HepG2 (cell line): ENCODE results near the gene NUCB1. TPM values are rescaled to one million over a fixed set of nuclear protein-coding genes. Genes with fewer than 3 reads are reported as not detected.
A peak's percentile ranks its signal among the peaks of the same experiment; 100 is the strongest.

Experiments used
- ATAC-seq: fragments of 200-7000 bp; cut with Tn5 transposase; 3 replicates; pipeline ENCODE4 v1.9.1; 2020; ENCODE audit warnings: mild to moderate bottlenecking, moderate library complexity
- BruUV-seq: library from RNA; stranded (reverse); fragments of 400-500 nt; replicated peaks from 2 replicates; lab custom pipeline; 2021; lab: Mats Ljungman, UMichigan
- CTCF ChIA-PET: fragments of 300-600 bp; formaldehyde crosslinking; extraction: SDS; loops from one replicate; lab custom pipeline; 2021; ENCODE audit warnings: low total read pairs, inconsistent platforms, low intra/inter-chr PET ratio; lab: Yijun Ruan, JAX
- POLR2A ChIA-PET: fragments of 350-600 bp; sonication (Branson Sonifier 250); formaldehyde crosslinking; loops from one replicate; lab custom pipeline; 2020; ENCODE audit warnings: antibody characterized with exemption, inconsistent platforms; lab: Yijun Ruan, JAX
- DNase-seq: peaks from one replicate; pipeline ENCODE4 v3.0.0-alpha.2; 2015; ENCODE audit warnings: low spot score
- FAIRE-seq: peaks from 3 replicates; lab custom pipeline; 2011; peaks lifted over from hg19 to GRCh38; lab: Jason Lieb, UNC
- H2AFZ ChIP-seq: one replicate; pipeline ENCODE4 v1.6.1; 2011; ENCODE audit warnings: low read length, inconsistent platforms
- H3K27ac ChIP-seq: fragments of 300-600 bp; 3 replicates; pipeline ENCODE4 v1.8.0; 2011; ENCODE audit warnings: mixed run types, mild to moderate bottlenecking, mixed read lengths, low read length, inconsistent platforms; ENCODE audit not compliant: insufficient read depth; ENCODE audit errors: extremely low read length
- H3K27me3 ChIP-seq, 2 experiments: fragments of 200-600 bp in 1 of 2; 2 replicates in 1 of 2; 3 replicates in 1 of 2; pipeline versions ENCODE4 v1.6.0 to v1.8.0; 2011; ENCODE audit warnings: low read length in 2 of 2, mild to moderate bottlenecking in 2 of 2, moderate library complexity in 2 of 2, inconsistent platforms in 1 of 2; ENCODE audit not compliant: insufficient read depth in 2 of 2, control insufficient read depth in 1 of 2
- H3K36me3 ChIP-seq, 2 experiments: fragments of 200-600 bp in 1 of 2; replicated peaks in 1 of 2; 2 replicates in 1 of 2; 3 replicates in 1 of 2; pipeline versions ENCODE4 v1.5.1 to v1.8.0; 2011; ENCODE audit warnings: low read length in 2 of 2, inconsistent platforms in 1 of 2; ENCODE audit not compliant: insufficient read depth in 2 of 2, control insufficient read depth in 1 of 2
- H3K4me1 ChIP-seq: 2 replicates; pipeline ENCODE4 v1.5.1; 2012; ENCODE audit warnings: low read length, inconsistent platforms; ENCODE audit not compliant: insufficient read depth
- H3K4me2 ChIP-seq: 2 replicates; pipeline ENCODE4 v1.6.0; 2011; ENCODE audit warnings: low read depth, low read length, inconsistent platforms
- H3K4me3 ChIP-seq, 3 experiments: fragments of 200-600 bp in 1 of 3; sonication (generic), shearing (Covaris generic) in 1 of 3; replicated peaks in 1 of 3; 2 replicates each; pipeline ENCODE4 v1.5.1; 2011 to 2016; ENCODE audit warnings: low read length in 3 of 3, inconsistent platforms in 2 of 3, low read depth in 2 of 3, mild to moderate bottlenecking in 2 of 3, control low read depth in 1 of 3, mixed read lengths in 1 of 3; ENCODE audit not compliant: insufficient read depth in 1 of 3
- H3K79me2 ChIP-seq: one replicate; pipeline ENCODE4 v1.6.1; 2011; ENCODE audit warnings: low read length, inconsistent platforms; ENCODE audit not compliant: insufficient read depth
- H3K9ac ChIP-seq: 2 replicates; pipeline ENCODE4 v1.6.0; 2011; ENCODE audit warnings: mild to moderate bottlenecking, low read depth, low read length, inconsistent platforms; ENCODE audit not compliant: insufficient read depth
- H3K9me3 ChIP-seq: 2 replicates; pipeline ENCODE4 v1.5.1; 2012; ENCODE audit warnings: mild to moderate bottlenecking, low read length
- H4K20me1 ChIP-seq: 2 replicates; pipeline ENCODE4 v1.6.0; 2011; ENCODE audit warnings: inconsistent platforms, mild to moderate bottlenecking, low read length, moderate library complexity; ENCODE audit not compliant: insufficient read depth
- AGO2 ChIP-seq: fragments of 200-400 bp; formaldehyde crosslinking; optimal IDR thresholded peaks from 2 replicates; pipeline ENCODE3; 2017; ENCODE audit warnings: mild to moderate bottlenecking, low read depth, low read length, moderate library complexity
- ARID5B ChIP-seq: IDR thresholded peaks from 2 replicates; pipeline ENCODE4 v1.4.0; 2020; ENCODE audit warnings: mild to moderate bottlenecking, missing genetic modification reagents
- HNF1A ChIP-seq, 2 experiments: sonication (generic) in 1 of 2; formaldehyde crosslinking in 1 of 2; IDR thresholded peaks; 2 replicates each; pipeline versions ENCODE4 v1.4.0 to v1.6.1; 2016 to 2020; ENCODE audit warnings: borderline replicate concordance in 1 of 2, low read depth in 1 of 2, mild to moderate bottlenecking in 1 of 2, missing genetic modification reagents in 1 of 2
- MEIS2 ChIP-seq: sonication (generic); formaldehyde crosslinking; IDR thresholded peaks from 2 replicates; pipeline ENCODE4 v1.9.0; 2021; ENCODE audit warnings: mild to moderate bottlenecking, missing genetic modification reagents
- RBM22 ChIP-seq: fragments of 200-400 bp; formaldehyde crosslinking; optimal IDR thresholded peaks from 2 replicates; pipeline ENCODE3; 2017; ENCODE audit warnings: mild to moderate bottlenecking, low read length, moderate library complexity
- YY1 ChIP-seq: IDR thresholded peaks from 2 replicates; pipeline ENCODE4 v1.6.1; 2011; ENCODE audit warnings: low read length, low read depth, moderate library complexity, mild to moderate bottlenecking; ENCODE audit not compliant: insufficient read depth, insufficient replicate concordance
- ZBTB44 ChIP-seq: sonication (generic); formaldehyde crosslinking; IDR thresholded peaks from 2 replicates; pipeline ENCODE4 v1.4.0; 2020; ENCODE audit warnings: missing genetic modification reagents
- ZNF468 ChIP-seq: sonication (generic); formaldehyde crosslinking; IDR thresholded peaks from 2 replicates; pipeline ENCODE4 v1.8.0; 2022; ENCODE audit warnings: mild to moderate bottlenecking, moderate library complexity, missing genetic modification reagents
- ZNF501 ChIP-seq: sonication (generic); formaldehyde crosslinking; IDR thresholded peaks from 2 replicates; pipeline ENCODE4 v1.5.1; 2020; ENCODE audit warnings: mild to moderate bottlenecking, moderate library complexity, missing genetic modification reagents
- ZNF780A ChIP-seq: sonication (generic); formaldehyde crosslinking; IDR thresholded peaks from 2 replicates; pipeline ENCODE4 v1.8.0; 2022; ENCODE audit warnings: mild to moderate bottlenecking, missing genetic modification reagents, moderate library complexity
- ZNF816 ChIP-seq: sonication (generic); formaldehyde crosslinking; IDR thresholded peaks from 2 replicates; pipeline ENCODE4 v1.8.0; 2022; ENCODE audit warnings: missing genetic modification reagents, mild to moderate bottlenecking, borderline replicate concordance
- WGBS: methylation state at CpG from one replicate; pipeline ENCODE4 v1.1.6; 2017; ENCODE audit warnings: low lambda C conversion rate; 5-methylcytosine and 5-hydroxymethylcytosine counted together
- in situ Hi-C: cut with HindIII; loops from 2 replicates; pipeline ENCODE4 v1.10.0; 2017; ENCODE audit warnings: low pct_unique_long_range_greater_than_20kb; ENCODE audit not compliant: extremely low pct_ligation_motif_present
- intact Hi-C: fragments of 100-400 bp; cut with micrococcal nuclease; formaldehyde crosslinking; loops from one replicate; pipeline ENCODE4 v1.10.0; 2022; ENCODE audit not compliant: unreplicated experiment
- polyA plus RNA-seq, 8 experiments: library from polyadenylated mRNA; depleted of rRNA in 3 of 8; stranded (reverse) in 7 of 8; unstranded in 1 of 8; fragments of >200 nt; fragmentation: Illumina TruSeq in 4 of 8; extraction: Trizol in 4 of 8; gene quantifications; 2 replicates each; pipeline versions ENCODE4 v1.2.1 to v1.2.3, GENCODE V29; 2011 to 2016; ENCODE audit warnings: low read depth in 4 of 8, missing spikeins in 1 of 8, mixed read lengths in 1 of 8; ENCODE audit not compliant: insufficient read depth in 1 of 8
- total RNA-seq, 5 experiments: library from RNA; depleted of rRNA; stranded (reverse); fragments of >200 nt; fragmentation: Illumina TruSeq; extraction: Trizol; gene quantifications; 2 replicates each; pipeline ENCODE4 v1.2.3, GENCODE V29; 2016; ENCODE audit warnings: low read depth in 1 of 5

Gene NUCB1
- total and polyA plus RNA-seq, 2 of the 13 experiments (the other 11 are each of a cell fraction or from before 2014, with no cell fraction given), result 82.3 to 106 TPM

GRCh38 chr19:48959341-48960239, 59.5 kb downstream of the NUCB1 start:
- 85% methylated on average over 16 of the region's 16 CpGs for WGBS
- Histone ChIP-seq H3K4me1 (peaks cover 75% of the 10 kb centered on the region), H3K4me2 (no peak overlapping the region), H4K20me1 (no peaks in the 10 kb centered on the region; the same call in 1 of the 2 replicates), H3K79me2 (peaks cover 26% of the 10 kb centered on the region), H3K27me3 (no peaks in the 10 kb centered on the region; a peak in 1 of 5 replicates), H3K36me3 (peaks cover 2 to 3% of the 10 kb centered on the region in 2 experiments; a peak in 1 of 5 replicates), H3K9me3 (no peaks in the 10 kb centered on the region), H3K27ac (peak overlapping the region; percentile 30), H2AFZ (no peak overlapping the region), H3K9ac (no peak overlapping the region), H3K4me3 (no peak overlapping the region)
- in situ Hi-C loops (loop anchor here (5.0 kb wide), 1 partner anchor 87 kb away; the partner anchor contains the start of gene PPP1R15A), intact Hi-C loops (loop anchor here (10.0 kb wide), 2 partner anchors 85 to 175 kb away; partner anchors contain the start of gene PPP1R15A)
- BruUV-seq, result no TSS peak
- FAIRE-seq, result no peak
- ATAC-seq, result no peak
- no peak for DNase-seq
- POLR2A ChIA-PET, result interaction anchor here (0.7 to 2.2 kb wide), 5 partner anchors 9 to 86 kb away, joined by 3 to 8 read pairs (median 3); partner anchors contain the start of genes GYS1, NUCB1 and RUVBL2
- CTCF ChIA-PET, result no interaction called here
- no peak for TF ChIP-seq ZBTB44 (CRISPR knock-in tag)
- TF ChIP-seq ZNF501, result no peak
- no peak for TF ChIP-seq HNF1A (IDR thresholded peaks at IDR 0.05; ENCODE audit: low read depth)
- TF ChIP-seq HNF1A (CRISPR knock-in tag; IDR thresholded peaks at IDR 0.05; ENCODE audit: borderline replicate concordance), result no peak
- no peak for TF ChIP-seq MEIS2
- no peak for TF ChIP-seq ZNF468
- peak; percentile 40 for TF ChIP-seq RBM22
- TF ChIP-seq AGO2, result peak; percentile 61
- TF ChIP-seq ARID5B (CRISPR knock-in tag), result no peak
- TF ChIP-seq ZNF780A, result no peak
- peak; percentile 25 for TF ChIP-seq YY1
- TF ChIP-seq ZNF816, result no peak
